WI38 (cell line): ENCODE results near the gene NAV1.

Experiments
- H3K4me3 ChIP-seq: 2 replicates; pipeline ENCODE4 v1.5.1; 2011; ENCODE audit warnings: low read depth, mild to moderate bottlenecking, control low read depth, low read length
- CTCF ChIP-seq: IDR thresholded peaks from 2 replicates; pipeline ENCODE4 v1.5.1; 2012; ENCODE audit warnings: low read depth, mild to moderate bottlenecking, control low read depth, low read length

NAV1 gene

GRCh38 chr1:201553496-201554189 is 14.7 kb downstream of the NAV1 start:
- TF ChIP-seq CTCF: no peak
- H3K4me3 ChIP-seq: no peak overlapping the region

GRCh38 chr1:201554190-201554600 is 15.3 kb downstream of the NAV1 start:
- TF ChIP-seq CTCF: no peak
- H3K4me3 ChIP-seq: no peak overlapping the region

GRCh38 chr1:201554789-201555592 is 16.1 kb downstream of the NAV1 start:
- TF ChIP-seq CTCF: no peak

GRCh38 chr1:201555593-201555945 is 16.6 kb downstream of the NAV1 start:
- TF ChIP-seq CTCF: no peak
- no peak overlapping the region for H3K4me3 ChIP-seq

More at GRCh38 chr1:201554789-201555592, 16.1 kb downstream of the NAV1 start:
- H3K4me3 ChIP-seq: no peak overlapping the region

GRCh38 chr1:201556841-201557571 is 18.1 kb downstream of the NAV1 start:
- no peak overlapping the region for H3K4me3 ChIP-seq
- TF ChIP-seq CTCF: no peak

- H3K4me3 ChIP-seq: no peak overlapping the region
- no peak for TF ChIP-seq CTCF
Measured at GRCh38 chr1:201557572-201557958, 18.6 kb downstream of the NAV1 start.
